Fibroblast of lung (primary cell): ENCODE results near the gene FRS3.

Experiments used
- CTCF ChIP-seq, 2 donors: IDR thresholded peaks in 1 of 2; conservative IDR thresholded peaks in 1 of 2; 1 replicate in 1 of 2; 2 replicates in 1 of 2; pipeline ENCODE4 v1.5.1; 2011 to 2012; ENCODE audit warnings: low read length in 2 of 2, control low read depth in 1 of 2, inconsistent platforms in 1 of 2, low read depth in 1 of 2, mild to moderate bottlenecking in 1 of 2
- EZH2 ChIP-seq: IDR thresholded peaks from 2 replicates; pipeline ENCODE4 v1.5.1; 2012; ENCODE audit warnings: low read length, control low read depth, mild to moderate bottlenecking; ENCODE audit errors: missing control alignments

GRCh38 chr6:41728073-41728936 is 51.4 kb downstream of the FRS3 start:
- TF ChIP-seq CTCF (conservative IDR thresholded peaks at IDR 0.05 in 1 of 2, IDR thresholded peaks at IDR 0.05 in 1 of 2; ENCODE audit: low read depth in 1 of 2, low read length in 2 of 2) (no peak), EZH2 (no peak)
